HFFc6 (cell line): ENCODE results near the gene METTL17. TPM values are rescaled to one million over a fixed set of nuclear protein-coding genes. Genes with fewer than 3 reads are reported as not detected.
A peak's percentile ranks its signal among the peaks of the same experiment; 100 is the strongest.
"Not testable (repeated sequence)": the region's sequence is repeated elsewhere in the genome, so short reads cannot be mapped to it uniquely, and the experiment has no call there.

ENCODE experiments used
- DNase-seq: peaks from one replicate; pipeline ENCODE4 v3.0.0-alpha.2; 2018
- H3K27ac Mint-ChIP-seq: 2 replicates; pipeline ENCODE4 v1.8.0; 2020; ENCODE audit warnings: mild to moderate bottlenecking, mixed read lengths
- H3K27me3 Mint-ChIP-seq: 2 replicates; pipeline ENCODE4 v1.8.0; 2021; ENCODE audit warnings: mild to moderate bottlenecking, moderate library complexity, mixed read lengths; ENCODE audit not compliant: insufficient read depth
- H3K36me3 Mint-ChIP-seq: 2 replicates; pipeline ENCODE4 v1.8.0; 2021; ENCODE audit warnings: low read depth, mixed read lengths
- H3K4me1 Mint-ChIP-seq: 2 replicates; pipeline ENCODE4 v1.8.0; 2020; ENCODE audit warnings: low read depth, mixed read lengths
- H3K4me3 Mint-ChIP-seq: 2 replicates; pipeline ENCODE4 v1.8.0; 2020; ENCODE audit warnings: mild to moderate bottlenecking, moderate library complexity, mixed read lengths
- H3K9me3 Mint-ChIP-seq: 2 replicates; pipeline ENCODE4 v1.8.0; 2020; ENCODE audit warnings: mild to moderate bottlenecking, mixed read lengths
- CTCF ChIP-seq: fragments of 200-600 bp; sonication (generic); IDR thresholded peaks from 2 replicates; pipeline ENCODE4 v1.5.0; 2021; ENCODE audit warnings: antibody characterized with exemption, mild to moderate bottlenecking
- total RNA-seq, 6 experiments: library from RNA; stranded (reverse); fragmentation: NEBNext Ultra II Directional; extraction: Animal tissue kit (Norgen Biotek cat#: 25700); gene quantifications; 2 replicates in 1 of 6; 3 replicates in 5 of 6; pipeline ENCODE4 v1.2.3, GENCODE V29; 2021

METTL17 gene
- total RNA-seq, 6 experiments from 2014 or later, result 29.3 to 34.0 (median 32.7) TPM

GRCh38 chr14:20998139-20998538, 8.4 kb downstream of the METTL17 start:
- peak overlapping the region; percentile 59; the same call in 1 of the 2 replicates for H3K27ac Mint-ChIP-seq
- no peak overlapping the region for H3K4me3 Mint-ChIP-seq
- no peak for TF ChIP-seq CTCF
- H3K9me3 Mint-ChIP-seq, result no peaks in the 10 kb centered on the region
- peaks cover 21% of the 10 kb centered on the region for H3K4me1 Mint-ChIP-seq
- no peak for DNase-seq
- peaks cover 24% of the 10 kb centered on the region for H3K36me3 Mint-ChIP-seq
- no peaks in the 10 kb centered on the region for H3K27me3 Mint-ChIP-seq

- Mint-ChIP-seq H3K9me3 (no peaks in the 10 kb centered on the region), H3K27me3 (no peaks in the 10 kb centered on the region), H3K4me1 (peaks cover 21% of the 10 kb centered on the region), H3K27ac (peak within 1 kb of the TSS; percentile 59; the same call in 1 of the 2 replicates), H3K36me3 (peaks cover 21% of the 10 kb centered on the region), H3K4me3 (no peak within 1 kb of the TSS)
- DNase-seq, result peak; percentile 73
- TF ChIP-seq CTCF, result no peak
Measured at GRCh38 chr14:20998674-20999366, 9.0 kb downstream of the METTL17 start, which contains the start of gene SLC39A2. TSS of gene SLC39A2 (plus strand) at chr14:20999293. CDS start at chr14:20999447, 154 bp downstream.

- no peaks in the 10 kb centered on the region for H3K27me3 Mint-ChIP-seq
- no peak overlapping the region for H3K27ac Mint-ChIP-seq
- peaks cover 14% of the 10 kb centered on the region for H3K36me3 Mint-ChIP-seq
- peaks cover 21% of the 10 kb centered on the region for H3K4me1 Mint-ChIP-seq
- no peak for DNase-seq
- TF ChIP-seq CTCF, result no peak
- no peak overlapping the region for H3K4me3 Mint-ChIP-seq
- H3K9me3 Mint-ChIP-seq, result no peaks in the 10 kb centered on the region
Measured at GRCh38 chr14:20999591-20999990, 9.8 kb downstream of the METTL17 start.

- H3K4me1 Mint-ChIP-seq, result peaks cover 21% of the 10 kb centered on the region
- no peaks in the 10 kb centered on the region for H3K27me3 Mint-ChIP-seq
- no peak overlapping the region for H3K27ac Mint-ChIP-seq
- no peak for TF ChIP-seq CTCF
- peaks cover 4% of the 10 kb centered on the region; the same call in 1 of the 2 replicates for H3K36me3 Mint-ChIP-seq
- no peak overlapping the region for H3K4me3 Mint-ChIP-seq
- DNase-seq, result no peak
- H3K9me3 Mint-ChIP-seq, result no peaks in the 10 kb centered on the region
Measured at GRCh38 chr14:21001218-21001617, 11.4 kb downstream of the METTL17 start.

GRCh38 chr14:21003788-21004346, 14.1 kb downstream of the METTL17 start:
- no peak for DNase-seq
- Mint-ChIP-seq H3K9me3 (no peaks in the 10 kb centered on the region), H3K36me3 (no peaks in the 10 kb centered on the region), H3K4me3 (no peak overlapping the region), H3K4me1 (peaks cover 10% of the 10 kb centered on the region), H3K27me3 (no peaks in the 10 kb centered on the region), H3K27ac (no peak overlapping the region)
- TF ChIP-seq CTCF, result no peak

- not testable (repeated sequence) for H3K9me3 Mint-ChIP-seq, H3K36me3 Mint-ChIP-seq, H3K4me3 Mint-ChIP-seq, H3K27me3 Mint-ChIP-seq, H3K4me1 Mint-ChIP-seq, H3K27ac Mint-ChIP-seq, DNase-seq
Measured at GRCh38 chr14:21009721-21010120, 19.9 kb downstream of the METTL17 start.
